A673 (cell line): ENCODE measurements around the gene UHRF1. TPM values are rescaled to one million over a fixed set of nuclear protein-coding genes. Genes with fewer than 3 reads are reported as not detected.

Source experiments
- BruUV-seq: library from RNA; stranded (reverse); fragments of 400-500 nt; replicated peaks from 2 replicates; lab custom pipeline; 2021; lab: Mats Ljungman, UMichigan
- CTCF ChIA-PET: fragments of 300-600 bp; sonication (Branson Sonifier 250); formaldehyde crosslinking; loops from one replicate; lab custom pipeline; 2022; ENCODE audit warnings: antibody characterized with exemption; lab: Charles Lee
- POLR2A ChIA-PET: fragments of 300-600 bp; sonication (Branson Sonifier 250); formaldehyde crosslinking; loops from one replicate; lab custom pipeline; 2022; ENCODE audit warnings: antibody characterized with exemption; ENCODE audit not compliant: low non-redundant PET; lab: Charles Lee
- DNase-seq: peaks from one replicate; pipeline ENCODE4 v3.0.0-alpha.2; 2015; ENCODE audit warnings: low spot score
- H3K27ac ChIP-seq: fragments of 200-600 bp; sonication (generic); 2 replicates; pipeline ENCODE4 v1.5.1; 2016; ENCODE audit warnings: mixed run types, low read depth, mild to moderate bottlenecking, mixed read lengths, antibody characterized with exemption, low read length; ENCODE audit not compliant: poor library complexity, severe bottlenecking
- H3K27me3 ChIP-seq: fragments of 200-600 bp; sonication (generic); replicated peaks from 2 replicates; pipeline ENCODE4 v1.6.1; 2017; ENCODE audit warnings: mixed run types, low read depth, mild to moderate bottlenecking, mixed read lengths, antibody characterized with exemption, low read length; ENCODE audit not compliant: insufficient read depth, poor library complexity
- H3K36me3 ChIP-seq: fragments of 200-600 bp; sonication (generic); 2 replicates; pipeline ENCODE4 v1.6.1; 2016; ENCODE audit warnings: mixed run types, mild to moderate bottlenecking, mixed read lengths, antibody characterized with exemption, low read length; ENCODE audit not compliant: insufficient read depth, poor library complexity, severe bottlenecking
- H3K4me1 ChIP-seq: fragments of 200-600 bp; sonication (generic); 2 replicates; pipeline ENCODE4 v1.6.1; 2017; ENCODE audit warnings: mixed run types, mild to moderate bottlenecking, mixed read lengths, antibody characterized with exemption, low read length; ENCODE audit not compliant: insufficient read depth, poor library complexity, severe bottlenecking
- H3K4me3 ChIP-seq: fragments of 200-600 bp; sonication (generic); 2 replicates; pipeline ENCODE4 v1.5.1; 2016; ENCODE audit warnings: low read depth, mixed run types, mild to moderate bottlenecking, mixed read lengths, low read length; ENCODE audit not compliant: poor library complexity, severe bottlenecking
- H3K9me3 ChIP-seq: fragments of 200-600 bp; sonication (generic); 2 replicates; pipeline ENCODE4 v1.6.1; 2016; ENCODE audit warnings: mixed run types, low read depth, mild to moderate bottlenecking, mixed read lengths, antibody characterized with exemption, low read length; ENCODE audit not compliant: poor library complexity, severe bottlenecking
- CTCF ChIP-seq: fragments of 300-800, 200-600 bp; sonication (generic); conservative IDR thresholded peaks from 2 replicates; pipeline ENCODE4 v1.5.1; 2017; ENCODE audit warnings: low read depth, mild to moderate bottlenecking, antibody characterized with exemption, low read length, moderate library complexity, mixed read lengths
- EZH2 ChIP-seq: fragments of 200-600 bp; sonication (generic); IDR thresholded peaks from 2 replicates; pipeline ENCODE4 v1.6.1; 2017; ENCODE audit warnings: borderline replicate concordance, low read depth, mild to moderate bottlenecking, mixed read lengths, antibody characterized with exemption, low read length; ENCODE audit not compliant: poor library complexity, severe bottlenecking
- intact Hi-C: fragments of 100-400 bp; cut with micrococcal nuclease; formaldehyde crosslinking; loops from one replicate; pipeline ENCODE4 v1.10.0; 2022; ENCODE audit not compliant: unreplicated experiment
- total RNA-seq: library from RNA; stranded (reverse); gene quantifications from 2 replicates; pipeline ENCODE4 v1.2.3, GENCODE V29; 2021

UHRF1 gene
- total RNA-seq, 1 experiment from 2014 or later, result 203 TPM

GRCh38 chr19:4932711-4933110 is 23.4 kb downstream of the UHRF1 start:
- Histone ChIP-seq H3K27me3 (no peaks in the 10 kb centered on the region), H3K4me3 (no peak overlapping the region), H3K4me1 (no peaks in the 10 kb centered on the region), H3K9me3 (no peaks in the 10 kb centered on the region), H3K36me3 (peaks cover 86% of the 10 kb centered on the region), H3K27ac (no peak overlapping the region)
- TF ChIP-seq CTCF (no peak), EZH2 (no peak)
- CTCF ChIA-PET, result no interaction called here
- BruUV-seq, result no TSS peak
- no peak for DNase-seq
- POLR2A ChIA-PET, result no interaction called here
- intact Hi-C loops, result no loop called here

- no peak for TF ChIP-seq EZH2
- TF ChIP-seq CTCF, result no peak
- no peak overlapping the region for H3K4me3 ChIP-seq
- H3K27me3 ChIP-seq, result no peaks in the 10 kb centered on the region
- ChIA-PET CTCF (interaction anchor here (0.7 kb wide), 1 partner anchor 28 kb away, joined by 3 read pairs; no protein-coding TSS in a partner anchor), POLR2A (no interaction called here)
- DNase-seq, result no peak
- no peaks in the 10 kb centered on the region for H3K9me3 ChIP-seq
- H3K36me3 ChIP-seq, result peaks cover 81% of the 10 kb centered on the region
- intact Hi-C loops, result no loop called here
- no peak overlapping the region for H3K27ac ChIP-seq
- no TSS peak for BruUV-seq
- H3K4me1 ChIP-seq, result no peaks in the 10 kb centered on the region
Observed at GRCh38 chr19:4933528-4933927, 24.2 kb downstream of the UHRF1 start.

- CTCF ChIA-PET, result no interaction called here
- intact Hi-C loops, result no loop called here
- Histone ChIP-seq H3K27me3 (no peaks in the 10 kb centered on the region), H3K9me3 (no peaks in the 10 kb centered on the region), H3K27ac (no peak overlapping the region), H3K36me3 (peaks cover 79% of the 10 kb centered on the region), H3K4me1 (no peaks in the 10 kb centered on the region), H3K4me3 (no peak overlapping the region)
- BruUV-seq, result no TSS peak
- DNase-seq, result no peak
- TF ChIP-seq CTCF (no peak), EZH2 (no peak)
- POLR2A ChIA-PET, result no interaction called here
Observed at GRCh38 chr19:4935444-4935843, 26.1 kb downstream of the UHRF1 start.
